Kidney (tissue), 14 donors: ENCODE data around the gene TNRC6A. TPM values are rescaled to one million over a fixed set of nuclear protein-coding genes. Genes with fewer than 3 reads are reported as not detected.
"Not testable (repeated sequence)": the region's sequence is repeated elsewhere in the genome, so short reads cannot be mapped to it uniquely, and the experiment has no call there.

Experiments
- DNase-seq, 5 donors: peaks; one replicate each; pipeline ENCODE4 v3.0.0-alpha.2; 2013 to 2020
- FAIRE-seq: peaks from 2 replicates; lab custom pipeline; 2012; peaks lifted over from hg19 to GRCh38; lab: Jason Lieb, UNC
- H3K27ac ChIP-seq, 2 donors: one replicate each; pipeline ENCODE4 v1.7.0; 2013; ENCODE audit warnings: low read depth in 2 of 2, low read length in 2 of 2, inconsistent platforms in 1 of 2
- H3K27me3 ChIP-seq: one replicate; pipeline ENCODE4 v1.7.1; 2013; ENCODE audit warnings: low read length, inconsistent platforms; ENCODE audit not compliant: control insufficient read depth, insufficient read depth
- H3K36me3 ChIP-seq, 3 donors: one replicate each; pipeline versions ENCODE4 v1.7.0 to v1.7.1; 2013; ENCODE audit warnings: low read length in 3 of 3, control low read depth in 1 of 3, inconsistent platforms in 1 of 3; ENCODE audit not compliant: insufficient read depth in 3 of 3, control insufficient read depth in 2 of 3
- H3K4me1 ChIP-seq, 3 donors: one replicate each; pipeline versions ENCODE4 v1.7.0 to v1.7.1; 2013; ENCODE audit warnings: low read length in 3 of 3, inconsistent platforms in 1 of 3, low read depth in 1 of 3; ENCODE audit not compliant: control insufficient read depth in 2 of 3, insufficient read depth in 2 of 3
- H3K4me3 ChIP-seq, 3 donors: one replicate each; pipeline versions ENCODE4 v1.7.0 to v1.8.1; 2013; ENCODE audit warnings: low read length in 3 of 3, control low read depth in 1 of 3, inconsistent platforms in 1 of 3
- H3K9ac ChIP-seq, 3 donors: one replicate each; pipeline versions ENCODE4 v1.7.0 to v1.7.1; 2013; ENCODE audit warnings: low read length in 3 of 3, control low read depth in 1 of 3, inconsistent platforms in 1 of 3
- H3K9me3 ChIP-seq, 3 donors: one replicate each; pipeline versions ENCODE4 v1.7.0 to v1.7.1; 2013; ENCODE audit warnings: low read length in 3 of 3, control low read depth in 1 of 3, inconsistent platforms in 1 of 3; ENCODE audit not compliant: control insufficient read depth in 2 of 3, insufficient read depth in 1 of 3
- intact Hi-C: fragments of 100-400 bp; cut with DNase I; formaldehyde crosslinking; loops from one replicate; pipeline ENCODE4 v1.11.1; 2022
- polyA plus RNA-seq: library from polyadenylated mRNA; stranded (reverse); fragments of 350-450 nt; fragmentation: Illumina TruSeq; extraction: RNeasy Lipid Tissue Mini Kit (QIAGEN cat#74804); gene quantifications from one replicate; pipeline ENCODE4 v1.2.3, GENCODE V29; 2014; ENCODE audit warnings: low read depth, low replicate concordance; ENCODE audit not compliant: insufficient read depth
- total RNA-seq: library from RNA; stranded (reverse); fragmentation: NEBNext Ultra II Directional; extraction: Animal tissue kit (Norgen Biotek cat#: 25700); gene quantifications from one replicate; pipeline ENCODE4 v1.2.1, GENCODE V29; 2021
- TF ChIP-seq, protein P1 (sequence below): IDR thresholded peaks from 3 replicates; pipeline ENCODE4 v1.5.1; 2012; ENCODE audit warnings: mild to moderate bottlenecking, moderate library complexity, borderline replicate concordance; ENCODE audit not compliant: insufficient read depth; ENCODE audit errors: extremely low read depth
- donor health status: control.
- donor health status: control.
- donor health status: control.
- donor health status: control.
- donor health status: control.
- donor health status: DM: yes; HTN: yes; CAD: no.
- donor health status: Normal renal cell carcinoma (clear cell type).

TNRC6A gene
- total and polyA plus RNA-seq, 2 donors from 2014 or later = 8.0 to 61.9 TPM

DNA sequence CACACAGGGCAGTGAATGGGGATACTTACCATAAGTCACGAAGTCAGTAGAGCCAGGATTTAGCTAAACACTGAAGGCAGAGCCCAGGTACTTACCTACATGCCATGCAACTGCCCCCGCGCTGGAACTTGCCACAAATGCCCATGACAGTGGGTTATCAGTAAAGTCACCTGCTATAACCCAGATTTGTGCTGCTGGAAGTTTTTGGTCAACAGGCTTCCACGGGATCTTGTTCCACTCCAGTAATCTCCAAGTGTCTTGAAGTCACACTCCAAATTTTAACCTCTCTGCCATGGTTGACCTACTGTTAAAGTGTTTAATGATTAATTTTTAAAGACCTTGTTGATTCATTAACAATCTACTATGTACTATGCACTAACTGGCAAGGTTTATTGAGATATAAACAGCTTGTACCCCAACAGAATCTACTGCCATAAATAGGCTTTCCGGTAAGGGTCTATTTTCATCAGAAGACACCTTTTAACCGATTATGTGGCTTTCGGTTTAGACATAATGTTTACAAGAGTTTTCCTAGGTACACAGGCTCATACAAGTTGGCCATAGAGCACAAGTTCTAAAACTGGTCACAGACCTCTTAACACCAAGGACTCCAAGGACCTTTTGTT is 110.0 kb downstream of the TNRC6A start:
- Histone ChIP-seq H3K36me3 (no peaks in the 10 kb centered on the region), H3K4me1 (peaks cover 0 to 6% (median 5%) of the 10 kb centered on the region in 3 donors), H3K9ac (peak overlapping the region in 1 of 3 donors; percentile 1), H3K27me3 (no peaks in the 10 kb centered on the region), H3K4me3 (peak overlapping the region in 1 of 3 donors; percentile 35), H3K27ac (peak overlapping the region in 1 of 2 donors; percentile 64), H3K9me3 (peaks cover 0 to 3% (median 0%) of the 10 kb centered on the region in 3 donors)
- FAIRE-seq (no peak), DNase-seq (peak in 2 of 5 donors; percentile 33 to 52)
- TF ChIP-seq, protein P1, sequence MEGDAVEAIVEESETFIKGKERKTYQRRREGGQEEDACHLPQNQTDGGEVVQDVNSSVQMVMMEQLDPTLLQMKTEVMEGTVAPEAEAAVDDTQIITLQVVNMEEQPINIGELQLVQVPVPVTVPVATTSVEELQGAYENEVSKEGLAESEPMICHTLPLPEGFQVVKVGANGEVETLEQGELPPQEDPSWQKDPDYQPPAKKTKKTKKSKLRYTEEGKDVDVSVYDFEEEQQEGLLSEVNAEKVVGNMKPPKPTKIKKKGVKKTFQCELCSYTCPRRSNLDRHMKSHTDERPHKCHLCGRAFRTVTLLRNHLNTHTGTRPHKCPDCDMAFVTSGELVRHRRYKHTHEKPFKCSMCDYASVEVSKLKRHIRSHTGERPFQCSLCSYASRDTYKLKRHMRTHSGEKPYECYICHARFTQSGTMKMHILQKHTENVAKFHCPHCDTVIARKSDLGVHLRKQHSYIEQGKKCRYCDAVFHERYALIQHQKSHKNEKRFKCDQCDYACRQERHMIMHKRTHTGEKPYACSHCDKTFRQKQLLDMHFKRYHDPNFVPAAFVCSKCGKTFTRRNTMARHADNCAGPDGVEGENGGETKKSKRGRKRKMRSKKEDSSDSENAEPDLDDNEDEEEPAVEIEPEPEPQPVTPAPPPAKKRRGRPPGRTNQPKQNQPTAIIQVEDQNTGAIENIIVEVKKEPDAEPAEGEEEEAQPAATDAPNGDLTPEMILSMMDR = no peak
- intact Hi-C loops = no loop called here

DNA sequence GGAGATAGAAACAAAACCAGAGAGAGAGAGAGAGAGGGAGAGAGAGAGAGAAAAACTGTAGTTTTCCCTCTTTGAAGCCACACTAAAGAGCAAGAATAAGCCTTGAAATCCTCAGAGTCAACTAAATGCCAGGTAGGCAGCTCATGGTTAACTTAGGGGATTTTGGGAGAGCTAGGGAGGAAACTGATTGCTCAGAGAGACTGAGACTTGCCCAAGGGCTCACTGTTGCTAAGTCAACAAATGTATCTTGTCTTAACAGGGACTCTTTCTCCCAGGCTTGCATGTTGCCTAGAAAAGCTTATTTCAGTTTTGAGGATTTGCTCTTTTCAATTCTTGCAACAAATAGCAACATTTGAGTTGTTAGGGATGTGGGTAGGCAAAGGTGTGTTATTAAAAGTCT is 111.8 kb downstream of the TNRC6A start:
- FAIRE-seq (no peak), DNase-seq (no peak)
- Histone ChIP-seq H3K9ac (no peak overlapping the region), H3K4me1 (peaks cover 0 to 6% (median 5%) of the 10 kb centered on the region in 3 donors), H3K36me3 (no peaks in the 10 kb centered on the region), H3K9me3 (peaks cover 0 to 3% (median 0%) of the 10 kb centered on the region in 3 donors), H3K27me3 (no peaks in the 10 kb centered on the region), H3K27ac (no peak overlapping the region), H3K4me3 (no peak overlapping the region)
- intact Hi-C loops = no loop called here
- TF ChIP-seq, protein P1 = no peak

- no peak for FAIRE-seq
- H3K27ac ChIP-seq = no peak overlapping the region
- no peaks in the 10 kb centered on the region for H3K36me3 ChIP-seq
- no peaks in the 10 kb centered on the region for H3K4me1 ChIP-seq
- no peak overlapping the region for H3K4me3 ChIP-seq
- no peak for DNase-seq
- TF ChIP-seq, protein P1 = no peak
- no peak overlapping the region for H3K9ac ChIP-seq
- H3K9me3 ChIP-seq = no peaks in the 10 kb centered on the region
- intact Hi-C loops = no loop called here
- no peaks in the 10 kb centered on the region for H3K27me3 ChIP-seq
Observed at GRCh38 chr16:24844101-24845030, 114.9 kb downstream of the TNRC6A start.

DNA sequence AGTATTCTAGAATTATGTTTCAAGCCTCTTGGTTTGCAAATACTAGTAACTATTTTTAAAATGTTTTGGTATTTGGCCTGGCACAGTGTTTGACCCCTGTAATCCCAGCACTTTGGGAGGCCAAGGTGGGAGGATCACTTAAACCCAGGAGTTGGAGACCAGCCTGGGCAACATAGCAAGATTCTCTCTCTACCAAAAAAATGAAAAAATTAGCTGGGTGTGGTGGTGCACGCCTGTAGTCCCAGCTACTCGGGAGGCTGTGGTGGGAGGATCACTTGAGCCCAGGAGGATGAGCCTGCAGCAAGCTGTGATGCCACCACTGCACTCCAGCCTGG is 115.5 kb downstream of the TNRC6A start:
- intact Hi-C loops, FAIRE-seq, DNase-seq, H3K9ac ChIP-seq, H3K27me3 ChIP-seq, H3K4me1 ChIP-seq, H3K4me3 ChIP-seq, H3K9me3 ChIP-seq, H3K36me3 ChIP-seq, H3K27ac ChIP-seq: not testable (repeated sequence)
